Measurements from ENCODE around the gene RPTOR. TPM values are rescaled to one million over a fixed set of nuclear protein-coding genes. Genes with fewer than 3 reads are reported as not detected.

The RPTOR gene
- total and polyA plus RNA-seq, 4 experiments from 2014 or later = 2.4 to 51.8 (median 29.6) TPM

DNA sequence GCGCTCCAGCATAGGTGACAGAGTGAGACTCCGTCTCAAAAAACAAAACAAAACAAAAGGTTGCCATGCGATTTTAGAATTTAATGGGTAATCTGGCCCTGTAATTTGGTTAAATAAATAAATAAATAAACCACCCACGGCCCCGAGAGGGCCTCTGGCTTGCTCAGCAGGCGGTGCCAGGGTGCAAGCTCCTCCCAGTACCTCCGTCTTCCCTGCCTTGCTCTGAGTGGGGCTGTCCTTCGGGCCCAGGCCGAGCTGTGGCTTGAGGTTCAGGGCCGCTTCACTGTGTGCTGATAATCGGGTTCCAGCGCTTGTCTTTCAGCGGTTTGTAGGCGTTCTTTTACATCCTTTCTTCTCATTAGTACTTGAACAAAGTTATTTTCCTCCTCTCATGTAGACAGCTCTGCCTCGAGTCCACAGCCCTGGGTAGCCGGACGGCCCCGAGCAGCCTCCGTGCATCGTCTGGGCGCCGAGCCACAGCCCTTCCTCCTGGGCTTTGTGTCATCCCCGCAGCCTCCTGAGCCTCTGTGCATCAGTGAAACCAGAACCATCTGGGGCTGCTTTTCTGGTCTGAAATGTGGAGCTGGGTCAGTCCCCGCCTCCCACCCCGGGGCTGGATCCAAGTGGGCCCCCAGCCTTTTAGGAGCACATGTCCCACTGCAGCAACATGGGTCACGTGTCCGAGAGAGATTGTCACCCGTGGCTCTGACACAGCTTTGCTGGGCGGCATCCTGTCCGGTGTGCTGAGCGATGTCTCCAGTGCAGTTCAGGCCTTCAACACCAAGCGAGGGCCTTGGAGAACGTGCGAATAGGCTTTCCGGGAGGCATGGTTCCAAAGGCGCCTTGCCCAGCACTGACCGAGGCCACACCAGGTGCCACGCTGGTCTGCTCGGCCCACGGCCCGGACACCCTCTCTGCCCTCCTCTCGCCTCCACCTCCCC is 289.6 kb downstream of the RPTOR start:
- Histone ChIP-seq H3K9me3 (ENCODE audit: control insufficient read depth in 1 of 2, low read length in 2 of 2) (no peaks in the 10 kb centered on the region), H3K27ac (ENCODE audit: low read depth, low read length) (no peak overlapping the region), H3K4me1 (ENCODE audit: insufficient read depth, low read length) (peaks cover 26% of the 10 kb centered on the region), H3K36me3 (ENCODE audit: insufficient read depth, low read length) (no peaks in the 10 kb centered on the region), H3K4me3 (ENCODE audit: low read length in 2 of 2) (no peak overlapping the region), H3K27me3 (ENCODE audit: insufficient read depth, low read length) (no peaks in the 10 kb centered on the region)
- peak in 1 of 5 donors; percentile 18 for DNase-seq
- peaks cover 0 to 14% of the 10 kb centered on the region in 2 donors for H3K36me3 Mint-ChIP-seq
- no peaks in the 10 kb centered on the region for H3K27me3 Mint-ChIP-seq
- intact Hi-C loops (cut with micrococcal nuclease) = loop anchor here (2.0 kb wide), 3 partner anchors 43 to 69 kb away; no protein-coding TSS in a partner anchor
- peak overlapping the region; percentile 36 to 94 (median 57) for H3K27ac Mint-ChIP-seq
- ChIA-PET POLR2A (ENCODE audit: partially characterized antibody) (interaction anchor here (0.7 to 3.2 kb wide), 12 partner anchors 13 to 186 kb away, joined by 3 to 15 read pairs (median 6); no protein-coding TSS in a partner anchor), CTCF (ENCODE audit: partially characterized antibody) (interaction anchor here (1.3 to 2.5 kb wide), 5 partner anchors 12 to 65 kb away, joined by 3 to 9 read pairs (median 6); no protein-coding TSS in a partner anchor)
- H3K4me1 Mint-ChIP-seq = peaks cover 19 to 33% (median 24%) of the 10 kb centered on the region in 4 donors
- peaks cover 0 to 4% (median 0%) of the 10 kb centered on the region in 8 donors for H3K9me3 Mint-ChIP-seq
- peak overlapping the region in 7 of 8 donors; percentile 53 to 68 (median 57) for H3K4me3 Mint-ChIP-seq

DNA sequence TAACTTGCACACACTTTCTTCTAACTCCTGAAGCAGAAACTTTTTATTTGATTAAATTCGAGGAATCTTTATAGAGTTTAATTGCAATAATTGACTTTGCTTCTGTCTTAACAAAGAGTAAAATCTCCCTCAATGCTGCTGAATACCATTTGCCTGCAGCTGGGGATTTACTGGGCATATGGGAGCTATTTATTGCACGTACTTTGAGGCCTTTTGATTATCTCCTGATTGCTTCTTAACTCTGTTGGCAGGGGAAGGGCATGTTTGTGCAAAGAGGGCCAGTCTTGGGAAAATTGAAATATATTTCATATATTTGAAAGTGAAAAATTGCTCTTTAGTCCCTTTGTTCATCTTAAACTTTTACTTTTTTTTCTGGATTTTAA is 290.2 kb downstream of the RPTOR start:
- POLR2A ChIA-PET (ENCODE audit: partially characterized antibody) = interaction anchor here (3.2 kb wide), 1 partner anchor 13 kb away, joined by 13 read pairs; no protein-coding TSS in a partner anchor

GRCh38 chr17:80835816-80836657 is 291.4 kb downstream of the RPTOR start:
- Histone ChIP-seq H3K27me3 (ENCODE audit: insufficient read depth, low read length) (no peaks in the 10 kb centered on the region), H3K4me1 (ENCODE audit: insufficient read depth, low read length) (peaks cover 24% of the 10 kb centered on the region), H3K4me3 (ENCODE audit: low read length in 2 of 2) (no peak overlapping the region), H3K36me3 (ENCODE audit: insufficient read depth, low read length) (no peaks in the 10 kb centered on the region), H3K9me3 (ENCODE audit: control insufficient read depth in 1 of 2, low read length in 2 of 2) (no peaks in the 10 kb centered on the region), H3K27ac (ENCODE audit: low read depth, low read length) (no peak overlapping the region)
- intact Hi-C loops (cut with micrococcal nuclease) = no loop called here
- DNase-seq = peak in 1 of 5 donors; percentile 22
- Mint-ChIP-seq H3K4me3 (no peak overlapping the region), H3K9me3 (peaks cover 0 to 4% (median 0%) of the 10 kb centered on the region in 8 donors), H3K27ac (peak overlapping the region in 2 of 7 donors; percentile 5 to 22), H3K27me3 (no peaks in the 10 kb centered on the region), H3K4me1 (peaks cover 16 to 24% (median 21%) of the 10 kb centered on the region in 4 donors), H3K36me3 (peaks cover 0 to 12% of the 10 kb centered on the region in 2 donors)
- ChIA-PET POLR2A (ENCODE audit: partially characterized antibody) (no interaction called here), CTCF (ENCODE audit: partially characterized antibody) (interaction anchor here (0.8 kb wide), 1 partner anchor 63 kb away, joined by 4 read pairs; no protein-coding TSS in a partner anchor)

More for the DNA sequence above, 290.2 kb downstream of the RPTOR start:
- Mint-ChIP-seq H3K4me3 (peak overlapping the region in 3 of 8 donors; percentile 22 to 45 (median 43)), H3K27me3 (no peaks in the 10 kb centered on the region), H3K27ac (peak overlapping the region in 2 of 7 donors; percentile 72 to 75), H3K9me3 (peaks cover 0 to 4% (median 0%) of the 10 kb centered on the region in 8 donors), H3K36me3 (peaks cover 0 to 14% of the 10 kb centered on the region in 2 donors), H3K4me1 (peaks cover 18 to 33% (median 23%) of the 10 kb centered on the region in 4 donors)
- Histone ChIP-seq H3K9me3 (ENCODE audit: control insufficient read depth in 1 of 2, low read length in 2 of 2) (no peaks in the 10 kb centered on the region), H3K36me3 (ENCODE audit: insufficient read depth, low read length) (no peaks in the 10 kb centered on the region), H3K27me3 (ENCODE audit: insufficient read depth, low read length) (no peaks in the 10 kb centered on the region), H3K4me1 (ENCODE audit: insufficient read depth, low read length) (peaks cover 26% of the 10 kb centered on the region), H3K4me3 (ENCODE audit: low read length in 2 of 2) (no peak overlapping the region), H3K27ac (ENCODE audit: low read depth, low read length) (no peak overlapping the region)
- CTCF ChIA-PET (ENCODE audit: partially characterized antibody) = no interaction called here
- no peak for DNase-seq
- intact Hi-C loops (cut with micrococcal nuclease) = no loop called here

GRCh38 chr17:80836658-80836965 is 292.0 kb downstream of the RPTOR start:
- CTCF ChIA-PET (ENCODE audit: partially characterized antibody) = interaction anchor here (0.8 kb wide), 1 partner anchor 63 kb away, joined by 4 read pairs; no protein-coding TSS in a partner anchor
- peaks cover 0 to 12% of the 10 kb centered on the region in 2 donors for H3K36me3 Mint-ChIP-seq
- peaks cover 14 to 20% (median 18%) of the 10 kb centered on the region in 4 donors for H3K4me1 Mint-ChIP-seq
- H3K9me3 Mint-ChIP-seq = peaks cover 0 to 4% (median 0%) of the 10 kb centered on the region in 8 donors
- POLR2A ChIA-PET (ENCODE audit: partially characterized antibody) = no interaction called here
- intact Hi-C loops (cut with micrococcal nuclease) = no loop called here
- H3K4me3 Mint-ChIP-seq = no peak overlapping the region
- H3K36me3 ChIP-seq (ENCODE audit: insufficient read depth, low read length) = no peaks in the 10 kb centered on the region
- peak in 1 of 5 donors; percentile 29 for DNase-seq
- no peaks in the 10 kb centered on the region for H3K27me3 ChIP-seq (ENCODE audit: insufficient read depth, low read length)
- no peak overlapping the region for H3K4me3 ChIP-seq (ENCODE audit: low read length in 2 of 2)
- peak overlapping the region in 6 of 7 donors; percentile 4 to 67 (median 20) for H3K27ac Mint-ChIP-seq
- no peaks in the 10 kb centered on the region for H3K27me3 Mint-ChIP-seq
- H3K4me1 ChIP-seq (ENCODE audit: insufficient read depth, low read length) = peaks cover 18% of the 10 kb centered on the region
- no peaks in the 10 kb centered on the region for H3K9me3 ChIP-seq (ENCODE audit: control insufficient read depth in 1 of 2, low read length in 2 of 2)
- no peak overlapping the region for H3K27ac ChIP-seq (ENCODE audit: low read depth, low read length)

DNA sequence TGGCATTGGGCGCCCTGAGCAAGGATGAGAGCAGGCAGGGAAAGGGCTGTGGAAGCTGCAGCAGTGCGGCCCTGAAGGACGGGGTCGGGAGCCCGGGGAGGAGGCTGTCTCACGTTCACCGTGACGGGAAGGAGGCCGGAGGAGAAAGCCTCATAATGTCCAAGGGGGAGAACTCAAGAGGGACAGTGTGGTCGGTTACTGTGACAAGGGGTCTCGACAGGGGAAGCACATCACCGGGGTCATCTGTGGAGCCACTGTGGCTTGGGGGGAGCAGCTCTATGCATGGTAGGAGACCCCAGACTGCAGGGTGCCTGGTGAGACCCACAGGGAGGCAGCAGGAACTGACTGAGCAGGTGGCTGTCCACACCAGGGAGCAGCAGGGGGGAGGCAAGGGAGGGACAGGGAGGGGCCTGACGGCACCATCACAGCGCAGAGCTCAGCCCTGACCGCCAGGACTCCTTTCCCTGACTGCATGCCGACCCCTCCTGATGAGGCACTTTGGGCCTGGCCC is 292.4 kb downstream of the RPTOR start:
- Histone ChIP-seq H3K4me3 (ENCODE audit: low read length in 2 of 2) (no peak overlapping the region), H3K27me3 (ENCODE audit: insufficient read depth, low read length) (no peaks in the 10 kb centered on the region), H3K9me3 (ENCODE audit: control insufficient read depth in 1 of 2, low read length in 2 of 2) (no peaks in the 10 kb centered on the region), H3K27ac (ENCODE audit: low read depth, low read length) (no peak overlapping the region), H3K36me3 (ENCODE audit: insufficient read depth, low read length) (no peaks in the 10 kb centered on the region), H3K4me1 (ENCODE audit: insufficient read depth, low read length) (peaks cover 14% of the 10 kb centered on the region)
- H3K27me3 Mint-ChIP-seq = no peaks in the 10 kb centered on the region
- peaks cover 10 to 16% (median 15%) of the 10 kb centered on the region in 4 donors for H3K4me1 Mint-ChIP-seq
- H3K4me3 Mint-ChIP-seq = no peak overlapping the region
- ChIA-PET POLR2A (ENCODE audit: partially characterized antibody) (no interaction called here), CTCF (ENCODE audit: partially characterized antibody) (interaction anchor here (0.8 kb wide), 1 partner anchor 62 kb away, joined by 4 read pairs; no protein-coding TSS in a partner anchor)
- H3K36me3 Mint-ChIP-seq = peaks cover 0 to 12% of the 10 kb centered on the region in 2 donors
- peaks cover 0 to 4% (median 0%) of the 10 kb centered on the region in 8 donors for H3K9me3 Mint-ChIP-seq
- DNase-seq = peak in 1 of 5 donors; percentile 28
- peak overlapping the region in 5 of 7 donors; percentile 4 to 67 (median 17) for H3K27ac Mint-ChIP-seq
- intact Hi-C loops (cut with micrococcal nuclease) = no loop called here

- Histone ChIP-seq H3K27ac (ENCODE audit: low read depth, low read length) (no peak overlapping the region), H3K9me3 (ENCODE audit: control insufficient read depth in 1 of 2, low read length in 2 of 2) (no peaks in the 10 kb centered on the region), H3K4me3 (ENCODE audit: low read length in 2 of 2) (no peak overlapping the region), H3K27me3 (ENCODE audit: insufficient read depth, low read length) (no peaks in the 10 kb centered on the region), H3K36me3 (ENCODE audit: insufficient read depth, low read length) (no peaks in the 10 kb centered on the region), H3K4me1 (ENCODE audit: insufficient read depth, low read length) (peaks cover 7% of the 10 kb centered on the region)
- H3K27me3 Mint-ChIP-seq = no peaks in the 10 kb centered on the region
- H3K9me3 Mint-ChIP-seq = peaks cover 0 to 4% (median 0%) of the 10 kb centered on the region in 8 donors
- H3K36me3 Mint-ChIP-seq = peaks cover 0 to 14% of the 10 kb centered on the region in 2 donors
- H3K27ac Mint-ChIP-seq = no peak overlapping the region
- intact Hi-C loops (cut with micrococcal nuclease) = no loop called here
- ChIA-PET CTCF (ENCODE audit: partially characterized antibody) (no interaction called here), POLR2A (ENCODE audit: partially characterized antibody) (no interaction called here)
- H3K4me1 Mint-ChIP-seq = peaks cover 5 to 9% (median 8%) of the 10 kb centered on the region in 4 donors
- no peak overlapping the region for H3K4me3 Mint-ChIP-seq
- DNase-seq = no peak
Measured at GRCh38 chr17:80837711-80838110, 293.1 kb downstream of the RPTOR start.

Data from CD4-positive, alpha-beta memory T cell (primary cell).